ENCODE measurements around the gene GPC5. TPM values are rescaled to one million over a fixed set of nuclear protein-coding genes. Genes with fewer than 3 reads are reported as not detected.

The GPC5 gene
- polyA plus RNA-seq, 6 donors from 2014 or later: 0.30 to 1.0 (median 0.40) TPM; not detected in 3

- Mint-ChIP-seq H3K27ac (no peak overlapping the region), H3K4me3 (no peak overlapping the region), H3K36me3 (no peaks in the 10 kb centered on the region), H3K4me1 (no peaks in the 10 kb centered on the region), H3K27me3 (no peaks in the 10 kb centered on the region), H3K9me3 (peaks cover 0 to 6% (median 0%) of the 10 kb centered on the region in 7 donors)
- DNase-seq (no peak), ATAC-seq (ENCODE audit: low read depth in 2 of 2) (no peak)
Observed at GRCh38 chr13:91930687-91931086, 532.3 kb downstream of the GPC5 start.

- no peaks in the 10 kb centered on the region for H3K27me3 Mint-ChIP-seq
- ATAC-seq (ENCODE audit: low read depth in 2 of 2): no peak
- no peak overlapping the region for H3K27ac Mint-ChIP-seq
- peaks cover 0 to 11% (median 2%) of the 10 kb centered on the region in 7 donors for H3K9me3 Mint-ChIP-seq
- H3K4me3 Mint-ChIP-seq: no peak overlapping the region
- H3K36me3 Mint-ChIP-seq: no peaks in the 10 kb centered on the region
- DNase-seq: no peak
- H3K4me1 Mint-ChIP-seq: no peaks in the 10 kb centered on the region
Observed at GRCh38 chr13:91934354-91934753, 535.9 kb downstream of the GPC5 start.

DNA sequence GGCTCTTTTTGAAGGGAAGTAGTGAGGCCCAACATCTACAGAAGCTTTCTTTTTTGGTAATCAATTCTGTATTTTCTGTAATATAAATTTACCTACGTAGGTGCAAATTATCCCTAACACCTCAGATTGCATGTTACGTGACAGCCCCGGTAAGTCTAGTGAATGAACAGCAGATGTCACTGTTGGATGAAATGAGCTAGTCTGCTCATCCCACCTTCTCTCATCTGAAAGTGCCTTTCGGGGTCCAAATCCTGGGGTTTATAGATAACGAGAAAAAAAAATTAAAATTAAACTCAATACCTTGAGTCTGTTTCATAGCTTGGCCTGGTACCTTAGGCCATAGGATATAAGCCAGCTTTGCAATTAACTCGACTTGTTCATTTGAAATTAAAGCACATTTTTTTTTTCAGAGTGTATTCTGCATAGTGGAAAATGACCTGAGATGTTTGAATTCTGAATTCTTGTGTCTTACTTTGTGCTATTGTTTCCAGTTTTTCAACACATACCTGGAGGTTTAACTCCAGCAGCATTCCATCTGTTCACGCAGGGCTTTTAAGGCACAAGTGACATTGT is 548.2 kb downstream of the GPC5 start:
- Mint-ChIP-seq H3K4me1 (no peaks in the 10 kb centered on the region), H3K4me3 (no peak overlapping the region), H3K27me3 (no peaks in the 10 kb centered on the region), H3K9me3 (no peaks in the 10 kb centered on the region), H3K36me3 (no peaks in the 10 kb centered on the region), H3K27ac (no peak overlapping the region)
- DNase-seq (no peak), ATAC-seq (ENCODE audit: low read depth in 2 of 2) (no peak)

DNA sequence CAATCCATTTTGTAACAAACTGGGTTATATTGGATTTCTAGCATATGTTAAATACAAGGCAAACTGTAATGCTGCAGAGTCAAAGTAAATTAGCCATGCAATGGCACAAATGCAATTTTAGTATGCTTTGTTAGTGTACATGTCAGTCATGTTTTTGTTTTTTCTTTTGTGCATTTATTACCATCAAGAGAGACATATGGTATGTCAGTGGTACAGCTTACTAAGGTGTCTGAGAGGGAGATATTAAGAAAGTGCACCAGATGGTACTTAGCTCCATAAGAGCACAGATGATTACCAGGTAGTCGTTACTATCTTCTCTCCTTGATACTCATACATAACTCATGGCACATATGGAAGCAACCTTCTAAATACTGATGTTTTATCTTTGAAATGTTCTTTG is 550.3 kb downstream of the GPC5 start:
- ATAC-seq (ENCODE audit: low read depth in 2 of 2): no peak
- H3K27me3 Mint-ChIP-seq: no peaks in the 10 kb centered on the region
- peaks cover 0 to 3% (median 0%) of the 10 kb centered on the region in 7 donors for H3K9me3 Mint-ChIP-seq
- H3K27ac Mint-ChIP-seq: no peak overlapping the region
- no peak overlapping the region for H3K4me3 Mint-ChIP-seq
- no peak for DNase-seq
- no peaks in the 10 kb centered on the region for H3K4me1 Mint-ChIP-seq
- no peaks in the 10 kb centered on the region for H3K36me3 Mint-ChIP-seq

GRCh38 chr13:91950803-91951202 is 552.4 kb downstream of the GPC5 start:
- peaks cover 0 to 3% (median 0%) of the 10 kb centered on the region in 7 donors for H3K9me3 Mint-ChIP-seq
- ATAC-seq (ENCODE audit: low read depth in 2 of 2) (no peak), DNase-seq (no peak)
- no peaks in the 10 kb centered on the region for H3K27me3 Mint-ChIP-seq
- no peak overlapping the region for H3K27ac Mint-ChIP-seq
- no peak overlapping the region for H3K4me3 Mint-ChIP-seq
- no peaks in the 10 kb centered on the region for H3K36me3 Mint-ChIP-seq
- H3K4me1 Mint-ChIP-seq: no peaks in the 10 kb centered on the region

GRCh38 chr13:91955546-91956355 is 557.3 kb downstream of the GPC5 start:
- H3K9me3 Mint-ChIP-seq: peaks cover 0 to 7% (median 2%) of the 10 kb centered on the region in 7 donors
- no peak overlapping the region for H3K4me3 Mint-ChIP-seq
- H3K27me3 Mint-ChIP-seq: no peaks in the 10 kb centered on the region
- no peak for DNase-seq
- H3K4me1 Mint-ChIP-seq: no peaks in the 10 kb centered on the region
- no peak overlapping the region for H3K27ac Mint-ChIP-seq
- H3K36me3 Mint-ChIP-seq: no peaks in the 10 kb centered on the region
- ATAC-seq (ENCODE audit: low read depth in 2 of 2): no peak

DNA sequence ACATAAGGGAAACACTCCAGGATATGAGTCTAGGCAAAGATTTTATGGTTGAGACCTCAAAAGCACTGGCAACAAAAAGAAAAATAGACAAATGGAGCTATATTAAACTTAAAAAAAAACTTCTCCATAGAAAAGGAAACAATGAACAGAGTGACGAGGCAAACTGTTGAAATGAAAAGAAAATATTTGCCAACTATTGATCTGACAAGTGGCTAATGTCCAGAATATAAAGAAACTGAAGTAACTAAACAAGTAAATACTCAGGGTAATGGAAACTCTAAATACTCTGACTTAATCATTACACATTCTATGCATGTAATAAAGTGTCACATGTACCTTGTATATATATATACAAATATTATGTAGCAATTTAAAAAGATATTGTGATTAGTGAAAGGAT is 562.5 kb downstream of the GPC5 start:
- H3K4me3 Mint-ChIP-seq: no peak overlapping the region
- ATAC-seq (ENCODE audit: low read depth in 2 of 2): no peak
- H3K36me3 Mint-ChIP-seq: no peaks in the 10 kb centered on the region
- DNase-seq: no peak
- H3K27me3 Mint-ChIP-seq: no peaks in the 10 kb centered on the region
- peaks cover 0 to 22% (median 5%) of the 10 kb centered on the region in 7 donors for H3K9me3 Mint-ChIP-seq
- H3K4me1 Mint-ChIP-seq: no peaks in the 10 kb centered on the region
- H3K27ac Mint-ChIP-seq: no peak overlapping the region

DNA sequence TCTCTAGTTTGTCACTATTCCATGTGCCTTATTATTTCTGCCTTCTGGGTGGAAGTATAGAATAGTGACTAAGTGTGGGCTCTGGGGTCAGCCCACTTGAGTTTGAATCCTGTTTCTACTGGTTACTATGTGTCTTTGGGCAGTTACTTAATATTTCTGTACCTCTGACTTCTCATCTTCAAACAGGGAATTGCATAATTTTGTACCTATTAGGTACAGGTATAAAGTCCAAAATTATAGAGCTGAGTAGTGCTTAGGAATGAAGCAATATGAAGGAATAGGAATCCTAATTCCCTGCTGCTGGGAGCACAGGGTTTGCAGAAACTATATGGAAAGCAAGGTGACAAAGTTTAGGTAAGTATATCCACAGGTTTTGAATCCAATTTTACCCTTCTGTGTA is 564.5 kb downstream of the GPC5 start:
- no peaks in the 10 kb centered on the region for H3K27me3 Mint-ChIP-seq
- H3K27ac Mint-ChIP-seq: no peak overlapping the region

GRCh38 chr13:91965511-91965910 is 567.1 kb downstream of the GPC5 start:
- DNase-seq (no peak), ATAC-seq (ENCODE audit: low read depth in 2 of 2) (no peak)
- Mint-ChIP-seq H3K4me3 (no peak overlapping the region), H3K27ac (no peak overlapping the region), H3K4me1 (no peaks in the 10 kb centered on the region), H3K36me3 (no peaks in the 10 kb centered on the region), H3K27me3 (no peaks in the 10 kb centered on the region), H3K9me3 (peaks cover 0 to 22% (median 3%) of the 10 kb centered on the region in 7 donors)

More for the DNA sequence above, 564.5 kb downstream of the GPC5 start:
- peaks cover 0 to 22% (median 5%) of the 10 kb centered on the region in 7 donors for H3K9me3 Mint-ChIP-seq
- ATAC-seq (ENCODE audit: low read depth in 2 of 2) (no peak), DNase-seq (no peak)
- no peaks in the 10 kb centered on the region for H3K36me3 Mint-ChIP-seq
- no peaks in the 10 kb centered on the region for H3K4me1 Mint-ChIP-seq
- H3K4me3 Mint-ChIP-seq: no peak overlapping the region

- Mint-ChIP-seq H3K27me3 (no peaks in the 10 kb centered on the region), H3K36me3 (no peaks in the 10 kb centered on the region), H3K4me1 (no peaks in the 10 kb centered on the region), H3K27ac (no peak overlapping the region), H3K4me3 (no peak overlapping the region), H3K9me3 (peaks cover 2 to 16% (median 7%) of the 10 kb centered on the region in 7 donors)
- DNase-seq (no peak), ATAC-seq (ENCODE audit: low read depth in 2 of 2) (no peak)
Observed at GRCh38 chr13:91978571-91978970, 580.1 kb downstream of the GPC5 start.

- Mint-ChIP-seq H3K27ac (no peak overlapping the region), H3K9me3 (peaks cover 0 to 7% (median 2%) of the 10 kb centered on the region in 7 donors), H3K36me3 (no peaks in the 10 kb centered on the region), H3K4me3 (no peak overlapping the region), H3K27me3 (no peaks in the 10 kb centered on the region), H3K4me1 (no peaks in the 10 kb centered on the region)
- ATAC-seq (ENCODE audit: low read depth in 2 of 2): no peak
- no peak for DNase-seq
Observed at GRCh38 chr13:91986761-91987483, 588.5 kb downstream of the GPC5 start.

GRCh38 chr13:91988331-91988730 is 589.9 kb downstream of the GPC5 start:
- Mint-ChIP-seq H3K9me3 (peaks cover 0 to 3% (median 0%) of the 10 kb centered on the region in 7 donors), H3K27ac (no peak overlapping the region), H3K27me3 (no peaks in the 10 kb centered on the region), H3K4me3 (no peak overlapping the region), H3K36me3 (no peaks in the 10 kb centered on the region), H3K4me1 (no peaks in the 10 kb centered on the region)
- ATAC-seq (ENCODE audit: low read depth in 2 of 2) (no peak), DNase-seq (no peak)

DNA sequence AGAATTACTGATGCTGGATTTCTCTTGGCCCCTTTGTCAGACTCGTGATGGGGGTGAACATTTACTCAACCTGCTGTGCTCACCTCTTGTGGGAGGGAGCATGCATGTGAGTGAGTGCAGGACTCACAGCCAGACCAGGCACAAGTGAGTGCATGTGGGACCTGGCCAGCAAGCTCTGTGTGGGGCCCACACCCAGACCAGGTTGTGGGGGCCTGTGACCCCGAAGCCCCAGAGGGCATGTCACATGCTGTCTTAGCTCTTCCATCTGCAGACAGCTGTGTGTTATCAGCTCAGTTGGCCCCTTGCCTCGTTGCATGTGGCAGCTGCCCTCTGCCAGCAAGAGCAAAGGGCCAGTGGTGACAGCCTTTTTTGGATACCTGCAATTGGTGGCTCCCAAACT is 614.4 kb downstream of the GPC5 start:
- ATAC-seq (ENCODE audit: low read depth in 2 of 2): no peak
- no peak for DNase-seq

GRCh38 chr13:92017737-92018136 is 619.3 kb downstream of the GPC5 start:
- Mint-ChIP-seq H3K4me1 (no peaks in the 10 kb centered on the region), H3K36me3 (no peaks in the 10 kb centered on the region), H3K9me3 (peaks cover 0 to 11% (median 3%) of the 10 kb centered on the region in 7 donors), H3K4me3 (no peak overlapping the region), H3K27me3 (no peaks in the 10 kb centered on the region), H3K27ac (no peak overlapping the region)
- DNase-seq (no peak), ATAC-seq (ENCODE audit: low read depth in 2 of 2) (no peak)

More for the DNA sequence above, 614.4 kb downstream of the GPC5 start:
- peaks cover 0 to 13% (median 3%) of the 10 kb centered on the region in 7 donors for H3K9me3 Mint-ChIP-seq
- no peaks in the 10 kb centered on the region for H3K36me3 Mint-ChIP-seq
- no peak overlapping the region for H3K27ac Mint-ChIP-seq
- H3K4me3 Mint-ChIP-seq: no peak overlapping the region
- no peaks in the 10 kb centered on the region for H3K27me3 Mint-ChIP-seq
- H3K4me1 Mint-ChIP-seq: no peaks in the 10 kb centered on the region
